ENCODE data around the gene MADCAM1. TPM values are rescaled to one million over a fixed set of nuclear protein-coding genes. Genes with fewer than 3 reads are reported as not detected.
A peak's percentile ranks its signal among the peaks of the same experiment; 100 is the strongest.

Gene MADCAM1
- total and polyA plus RNA-seq, 7 donors = 0.08 to 1.8 (median 0.33) TPM

- no peak overlapping the region for H3K4me3 ChIP-seq
- no peak for DNase-seq
- no peak for TF ChIP-seq CTCF (IDR thresholded peaks at IDR 0.05)
- H3K27me3 ChIP-seq (ENCODE audit: insufficient read depth in 3 of 3, low read length in 2 of 3) = no peaks in the 10 kb centered on the region
- 83 to 89% (median 88%) methylated on average over 51 of the region's 51 CpGs for WGBS, 3 donors
- H3K9me3 ChIP-seq = no peaks in the 10 kb centered on the region
- peaks cover 10% of the 10 kb centered on the region for H3K4me1 ChIP-seq
- ATAC-seq = no peak
- intact Hi-C loops (cut with DNase I) = no loop called here
- H3K36me3 ChIP-seq (ENCODE audit: insufficient read depth in 1 of 2, low read depth in 1 of 2) = peaks cover 0 to 61% of the 10 kb centered on the region in 2 donors
- no peak overlapping the region for H3K27ac ChIP-seq
Observed at GRCh38 chr19:540867-541637, 44.8 kb downstream of the MADCAM1 start.

GRCh38 chr19:541699-542098 is 45.4 kb downstream of the MADCAM1 start:
- peaks cover 10% of the 10 kb centered on the region for H3K4me1 ChIP-seq
- no peak overlapping the region for H3K4me3 ChIP-seq
- H3K36me3 ChIP-seq (ENCODE audit: insufficient read depth in 1 of 2, low read depth in 1 of 2) = peaks cover 0 to 54% of the 10 kb centered on the region in 2 donors
- no peak overlapping the region for H3K27ac ChIP-seq
- no peaks in the 10 kb centered on the region for H3K27me3 ChIP-seq (ENCODE audit: insufficient read depth in 3 of 3, low read length in 2 of 3)
- DNase-seq (no peak), ATAC-seq (no peak)
- TF ChIP-seq CTCF (IDR thresholded peaks at IDR 0.05) = no peak
- intact Hi-C loops (cut with DNase I) = no loop called here
- no peaks in the 10 kb centered on the region for H3K9me3 ChIP-seq
- 87 to 88% (median 88%) methylated on average over 26 of the region's 26 CpGs for WGBS, 3 donors

- no peaks in the 10 kb centered on the region for H3K9me3 ChIP-seq
Observed at GRCh38 chr19:542173-542866, 46.0 kb downstream of the MADCAM1 start.

GRCh38 chr19:543910-544608 is 47.8 kb downstream of the MADCAM1 start, which contains the start of gene GZMM:
GZMM (plus strand) TSS chr19:544053; CDS start chr19:544072, 19 bp downstream.
- TF ChIP-seq CTCF (IDR thresholded peaks at IDR 0.05) = no peak
- WGBS, 3 donors = 47 to 57% (median 53%) methylated on average over 28 to 31 of the region's 31 CpGs
- no peak within 1 kb of the TSS for H3K4me3 ChIP-seq

More at GRCh38 chr19:542173-542866, 46.0 kb downstream of the MADCAM1 start:
- no peak for DNase-seq
- Histone ChIP-seq H3K4me1 (peaks cover 10% of the 10 kb centered on the region), H3K4me3 (no peak overlapping the region), H3K36me3 (ENCODE audit: insufficient read depth in 1 of 2, low read depth in 1 of 2) (peaks cover 0 to 48% of the 10 kb centered on the region in 2 donors), H3K27me3 (ENCODE audit: insufficient read depth in 3 of 3, low read length in 2 of 3) (no peaks in the 10 kb centered on the region), H3K27ac (no peak overlapping the region)
- 82 to 86% (median 85%) methylated on average over 34 of the region's 34 CpGs for WGBS, 3 donors
- intact Hi-C loops (cut with DNase I) = no loop called here
- no peak for ATAC-seq
- no peak for TF ChIP-seq CTCF (IDR thresholded peaks at IDR 0.05)

More at GRCh38 chr19:543910-544608, 47.8 kb downstream of the MADCAM1 start, which contains the start of gene GZMM:
- DNase-seq = no peak
- Histone ChIP-seq H3K27me3 (ENCODE audit: insufficient read depth in 3 of 3, low read length in 2 of 3) (no peaks in the 10 kb centered on the region), H3K27ac (no peak within 1 kb of the TSS), H3K36me3 (ENCODE audit: insufficient read depth in 1 of 2, low read depth in 1 of 2) (peaks cover 0 to 33% of the 10 kb centered on the region in 2 donors), H3K9me3 (no peaks in the 10 kb centered on the region), H3K4me1 (no peaks in the 10 kb centered on the region)
- intact Hi-C loops (cut with DNase I) = no loop called here
- peak in 3 of 4 donors; percentile 23 to 34 (median 34) for ATAC-seq

Measured in psoas muscle (tissue), 8 donors.